IMR-90 (cell line): Measurements from ENCODE around the gene PLOD3. TPM values are rescaled to one million over a fixed set of nuclear protein-coding genes. Genes with fewer than 3 reads are reported as not detected.

Experiments used
- ATAC-seq: fragments of 200-7000 bp; cut with Tn5 transposase; 2 replicates; pipeline ENCODE4 v1.9.1; 2020; ENCODE audit warnings: low read depth, mild to moderate bottlenecking, moderate library complexity
- BruUV-seq: library from RNA; stranded (reverse); fragments of 400-500 nt; replicated peaks from 2 replicates; lab custom pipeline; 2021; lab: Mats Ljungman, UMichigan
- CTCF ChIA-PET: fragments of 300-600 bp; formaldehyde crosslinking; extraction: SDS; loops from one replicate; lab custom pipeline; 2021; ENCODE audit warnings: antibody characterized with exemption; lab: Yijun Ruan, JAX
- POLR2A ChIA-PET: fragments of 300-600 bp; sonication (Branson Sonifier 250); formaldehyde crosslinking; loops from one replicate; lab custom pipeline; 2022; ENCODE audit warnings: antibody characterized with exemption; ENCODE audit not compliant: unreplicated experiment; lab: Charles Lee
- DNase-seq: peaks from one replicate; pipeline ENCODE4 v3.0.0; 2013
- H2AFZ ChIP-seq: replicated peaks from 2 replicates; pipeline ENCODE3; 2013; ENCODE audit warnings: low read length, mild to moderate bottlenecking; ENCODE audit not compliant: poor library complexity
- H2AK5ac ChIP-seq: 2 replicates; pipeline ENCODE4 v1.6.1; 2013; ENCODE audit warnings: low read depth, low read length, inconsistent platforms
- H2AK9ac ChIP-seq: replicated peaks from 2 replicates; pipeline ENCODE3; 2013; ENCODE audit warnings: mild to moderate bottlenecking, low read depth, low read length, moderate library complexity; ENCODE audit not compliant: poor library complexity
- H2BK120ac ChIP-seq: 2 replicates; pipeline ENCODE4 v1.6.1; 2013; ENCODE audit warnings: low read depth, low read length, inconsistent platforms
- H2BK15ac ChIP-seq: 3 replicates; pipeline ENCODE4 v1.6.1; 2013; ENCODE audit warnings: low read depth, low read length, inconsistent platforms
- H2BK20ac ChIP-seq: 2 replicates; pipeline ENCODE4 v1.6.1; 2013; ENCODE audit warnings: low read depth, mild to moderate bottlenecking, inconsistent platforms, low read length, moderate library complexity
- H2BK5ac ChIP-seq: 2 replicates; pipeline ENCODE4 v1.6.1; 2013; ENCODE audit warnings: mild to moderate bottlenecking, low read depth, low read length, inconsistent platforms; ENCODE audit not compliant: poor library complexity, severe bottlenecking
- H3K14ac ChIP-seq: replicated peaks from 2 replicates; pipeline ENCODE4 v1.6.1; 2013; ENCODE audit warnings: low read depth, low read length, inconsistent platforms
- H3K18ac ChIP-seq: 2 replicates; pipeline ENCODE4 v1.6.1; 2013; ENCODE audit warnings: low read depth, low read length, control low read depth
- H3K23ac ChIP-seq: 2 replicates; pipeline ENCODE4 v1.6.1; 2013; ENCODE audit warnings: low read depth, low read length, inconsistent platforms
- H3K27ac ChIP-seq: 2 replicates; pipeline ENCODE4 v1.5.1; 2013; ENCODE audit warnings: mild to moderate bottlenecking, control low read depth, low read length; ENCODE audit not compliant: insufficient read depth
- H3K27me3 ChIP-seq: 2 replicates; pipeline ENCODE4 v1.6.1; 2013; ENCODE audit warnings: low read length; ENCODE audit not compliant: control insufficient read depth, insufficient read depth
- H3K36me3 ChIP-seq: 2 replicates; pipeline ENCODE4 v1.6.1; 2013; ENCODE audit warnings: low read length, mixed read lengths; ENCODE audit not compliant: control insufficient read depth, insufficient read depth
- H3K4ac ChIP-seq: 2 replicates; pipeline ENCODE4 v1.6.1; 2013; ENCODE audit warnings: low read depth, low read length, inconsistent platforms
- H3K4me1 ChIP-seq: 2 replicates; pipeline ENCODE4 v1.6.1; 2013; ENCODE audit warnings: low read length, mixed read lengths; ENCODE audit not compliant: control insufficient read depth, insufficient read depth
- H3K4me2 ChIP-seq: 2 replicates; pipeline ENCODE4 v1.6.1; 2013; ENCODE audit warnings: low read depth, mild to moderate bottlenecking, control low read depth, low read length, moderate library complexity
- H3K4me3 ChIP-seq: 2 replicates; pipeline ENCODE4 v1.5.1; 2013; ENCODE audit warnings: low read depth, mild to moderate bottlenecking, control low read depth, low read length, moderate library complexity; ENCODE audit not compliant: insufficient read depth
- H3K56ac ChIP-seq: 2 replicates; pipeline ENCODE4 v1.6.1; 2013; ENCODE audit warnings: low read length, inconsistent platforms; ENCODE audit not compliant: insufficient read depth; ENCODE audit errors: extremely low read depth
- H3K79me1 ChIP-seq, 2 experiments: 2 replicates each; pipeline ENCODE4 v1.6.1; 2013; ENCODE audit warnings: low read length in 2 of 2, inconsistent platforms in 1 of 2, low read depth in 1 of 2
- H3K9ac ChIP-seq: 2 replicates; pipeline ENCODE4 v1.6.1; 2013; ENCODE audit warnings: low read depth, low read length, control low read depth
- H3K9me1 ChIP-seq: 2 replicates; pipeline ENCODE4 v1.6.1; 2013; ENCODE audit warnings: low read length, inconsistent platforms; ENCODE audit not compliant: insufficient read depth
- H3K9me3 ChIP-seq: 2 replicates; pipeline ENCODE4 v1.6.1; 2013; ENCODE audit warnings: low read length; ENCODE audit not compliant: control insufficient read depth, insufficient read depth
- H4K20me1 ChIP-seq: 2 replicates; pipeline ENCODE4 v1.6.1; 2013; ENCODE audit warnings: low read length, inconsistent platforms; ENCODE audit not compliant: insufficient read depth
- H4K5ac ChIP-seq: 2 replicates; pipeline ENCODE4 v1.6.1; 2013; ENCODE audit warnings: mild to moderate bottlenecking, low read depth, low read length, control low read depth
- H4K8ac ChIP-seq, 2 experiments: 2 replicates each; pipeline ENCODE4 v1.6.1; 2013; ENCODE audit warnings: low read depth in 2 of 2, low read length in 2 of 2, control low read depth in 1 of 2, inconsistent platforms in 1 of 2
- H4K91ac ChIP-seq: 2 replicates; pipeline ENCODE4 v1.6.1; 2013; ENCODE audit warnings: low read depth, low read length, inconsistent platforms; ENCODE audit not compliant: insufficient read depth
- BHLHE40 ChIP-seq: fragments of 150-350 bp; IDR thresholded peaks from 2 replicates; pipeline ENCODE4 v1.6.1; 2016; ENCODE audit warnings: mild to moderate bottlenecking, low read depth, low read length
- CHD1 ChIP-seq: IDR thresholded peaks from 2 replicates; pipeline ENCODE4 v1.6.1; 2012; ENCODE audit warnings: low read depth, low read length, improper control_type of control experiment
- ELK1 ChIP-seq: fragments of 150-350 bp; IDR thresholded peaks from 2 replicates; pipeline ENCODE4 v1.6.1; 2016; ENCODE audit warnings: low read depth, mild to moderate bottlenecking, low read length, moderate library complexity, borderline replicate concordance
- FOS ChIP-seq: fragments of 150-350 bp; IDR thresholded peaks from 2 replicates; pipeline ENCODE4 v1.6.1; 2016; ENCODE audit warnings: low read depth, low read length
- MAZ ChIP-seq: IDR thresholded peaks from 2 replicates; pipeline ENCODE4 v1.6.1; 2012; ENCODE audit warnings: low read depth, mild to moderate bottlenecking, low read length, improper control_type of control experiment, moderate library complexity, borderline replicate concordance
- MXI1 ChIP-seq: IDR thresholded peaks from 2 replicates; pipeline ENCODE4 v1.6.1; 2012; ENCODE audit warnings: low read depth, mild to moderate bottlenecking, low read length, moderate library complexity, borderline replicate concordance
- NFE2L2 ChIP-seq: fragments of 150-350 bp; IDR thresholded peaks from 2 replicates; pipeline ENCODE4 v1.6.1; 2016; ENCODE audit warnings: low read depth, mild to moderate bottlenecking, low read length
- POLR2A ChIP-seq: IDR thresholded peaks from 2 replicates; pipeline ENCODE4 v1.6.1; 2012; ENCODE audit warnings: mild to moderate bottlenecking, low read depth, low read length
- RFX5 ChIP-seq: IDR thresholded peaks from 2 replicates; pipeline ENCODE4 v1.8.0; 2012; ENCODE audit warnings: low read depth, mild to moderate bottlenecking, low read length, moderate library complexity
- WGBS, 2 experiments: methylation state at CpG; one replicate each; pipeline versions ENCODE4 v1.1.5 to v1.1.7; 2013; ENCODE audit warnings: missing lambda C conversion rate in 2 of 2; ENCODE audit not compliant: insufficient read length in 1 of 2; ENCODE audit errors: extremely low coverage in 2 of 2; 5-methylcytosine and 5-hydroxymethylcytosine counted together
- dilution Hi-C: fragments of 300-500 bp; cut with HindIII; formaldehyde crosslinking; loops from one replicate; pipeline ENCODE4 v1.14.3; 2018; ENCODE audit warnings: low sequenced_read_pairs; ENCODE audit not compliant: unreplicated experiment
- in situ Hi-C: fragments of 300-500 bp; cut with MboI; formaldehyde crosslinking; loops from 3 replicates; pipeline ENCODE4 v1.14.3; 2019; ENCODE audit warnings: low sequenced_read_pairs, inconsistent platforms, mixed read lengths
- intact Hi-C: fragments of 100-400 bp; cut with micrococcal nuclease; formaldehyde crosslinking; loops from 2 replicates; pipeline ENCODE4 v1.10.0; 2022
- polyA plus RNA-seq, 3 experiments: library from polyadenylated mRNA; depleted of rRNA; stranded (reverse); fragments of >200 nt; gene quantifications; 2 replicates each; pipeline ENCODE4 v1.2.3, GENCODE V29; 2012; ENCODE audit warnings: low replicate concordance in 1 of 3
- total RNA-seq: library from RNA; depleted of rRNA; stranded (reverse); fragments of >200 nt; gene quantifications from 2 replicates; pipeline ENCODE4 v1.2.3, GENCODE V29; 2012
- TF ChIP-seq, protein P1 (sequence below): conservative IDR thresholded peaks from 2 replicates; pipeline ENCODE4 v1.5.1; 2012; ENCODE audit warnings: mild to moderate bottlenecking, low read depth, low read length, improper control_type of control experiment
- TF ChIP-seq, protein P2 (sequence below): fragments of 150-350 bp; IDR thresholded peaks from 2 replicates; pipeline ENCODE4 v1.6.1; 2017; ENCODE audit warnings: mild to moderate bottlenecking, antibody characterized with exemption, low read length, low read depth

PLOD3 gene
- total and polyA plus RNA-seq, 2 of the 4 experiments (the other 2 are of a cell fraction), result 21.7 to 159 TPM

- DNase-seq, result no peak
- BruUV-seq, result no TSS peak
- Histone ChIP-seq H2AK5ac (no peak overlapping the region), H2AK9ac (no peak overlapping the region), H3K9me1 (no peaks in the 10 kb centered on the region), H3K4ac (no peak overlapping the region), H4K8ac (no peak overlapping the region), H4K20me1 (no peaks in the 10 kb centered on the region), H4K5ac (no peak overlapping the region), H3K56ac (no peak overlapping the region), H4K91ac (no peak overlapping the region), H3K27ac (no peak overlapping the region), H3K27me3 (peaks cover 42% of the 10 kb centered on the region), H3K9me3 (0 out of 2 replicates have a peak, but pooled peaks cover 2% of the 10 kb centered on the region), H3K4me2 (no peak overlapping the region), H2BK5ac (no peak overlapping the region), H3K18ac (no peak overlapping the region), H3K23ac (no peak overlapping the region), H3K36me3 (peaks cover 13% of the 10 kb centered on the region), H3K4me1 (no peaks in the 10 kb centered on the region), H2BK20ac (no peak overlapping the region), H2BK15ac (no peak overlapping the region), H3K79me1 (no peaks in the 10 kb centered on the region), H3K14ac (no peak overlapping the region), H3K4me3 (no peak overlapping the region), H2BK120ac (no peak overlapping the region), H2AFZ (no peak overlapping the region), H3K9ac (no peak overlapping the region)
- TF ChIP-seq FOS (no peak), RFX5 (no peak), MXI1 (no peak), MAZ (no peak), BHLHE40 (no peak), POLR2A (no peak), NFE2L2 (no peak), CHD1 (no peak), ELK1 (no peak)
- TF ChIP-seq, protein P1, sequence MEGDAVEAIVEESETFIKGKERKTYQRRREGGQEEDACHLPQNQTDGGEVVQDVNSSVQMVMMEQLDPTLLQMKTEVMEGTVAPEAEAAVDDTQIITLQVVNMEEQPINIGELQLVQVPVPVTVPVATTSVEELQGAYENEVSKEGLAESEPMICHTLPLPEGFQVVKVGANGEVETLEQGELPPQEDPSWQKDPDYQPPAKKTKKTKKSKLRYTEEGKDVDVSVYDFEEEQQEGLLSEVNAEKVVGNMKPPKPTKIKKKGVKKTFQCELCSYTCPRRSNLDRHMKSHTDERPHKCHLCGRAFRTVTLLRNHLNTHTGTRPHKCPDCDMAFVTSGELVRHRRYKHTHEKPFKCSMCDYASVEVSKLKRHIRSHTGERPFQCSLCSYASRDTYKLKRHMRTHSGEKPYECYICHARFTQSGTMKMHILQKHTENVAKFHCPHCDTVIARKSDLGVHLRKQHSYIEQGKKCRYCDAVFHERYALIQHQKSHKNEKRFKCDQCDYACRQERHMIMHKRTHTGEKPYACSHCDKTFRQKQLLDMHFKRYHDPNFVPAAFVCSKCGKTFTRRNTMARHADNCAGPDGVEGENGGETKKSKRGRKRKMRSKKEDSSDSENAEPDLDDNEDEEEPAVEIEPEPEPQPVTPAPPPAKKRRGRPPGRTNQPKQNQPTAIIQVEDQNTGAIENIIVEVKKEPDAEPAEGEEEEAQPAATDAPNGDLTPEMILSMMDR, result no peak
- TF ChIP-seq, protein P2, sequence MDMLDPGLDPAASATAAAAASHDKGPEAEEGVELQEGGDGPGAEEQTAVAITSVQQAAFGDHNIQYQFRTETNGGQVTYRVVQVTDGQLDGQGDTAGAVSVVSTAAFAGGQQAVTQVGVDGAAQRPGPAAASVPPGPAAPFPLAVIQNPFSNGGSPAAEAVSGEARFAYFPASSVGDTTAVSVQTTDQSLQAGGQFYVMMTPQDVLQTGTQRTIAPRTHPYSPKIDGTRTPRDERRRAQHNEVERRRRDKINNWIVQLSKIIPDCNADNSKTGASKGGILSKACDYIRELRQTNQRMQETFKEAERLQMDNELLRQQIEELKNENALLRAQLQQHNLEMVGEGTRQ, result no peak
- ChIA-PET CTCF (interaction anchor here (1.9 kb wide), 1 partner anchor 10 kb away, joined by 7 read pairs; no protein-coding TSS in a partner anchor), POLR2A (interaction anchor here (1.2 kb wide), 1 partner anchor 15 kb away, joined by 4 read pairs; the partner anchor contains the start of gene PLOD3)
- dilution Hi-C loops, result no loop called here
- no peak for ATAC-seq
- in situ Hi-C loops, result no loop called here
- WGBS, 2 experiments, result 100% methylated on average over 3 of the region's 5 CpGs; no CpG with 5 or more reads in 1 of the 2 experiments
- intact Hi-C loops, result no loop called here
Measured at GRCh38 chr7:101202603-101202918, 14.8 kb downstream of the PLOD3 start.
